ACC112 (cell line): ENCODE measurements around the gene FEZF2.

Experiments
- H2AFZ ChIP-seq: fragments of 200-600 bp; sonication (generic); one replicate; pipeline ENCODE4 v1.6.0; 2017; ENCODE audit warnings: antibody characterized with exemption, low read length; ENCODE audit not compliant: unreplicated experiment
- H3K27ac ChIP-seq: fragments of 200-600 bp; sonication (generic); 2 replicates; pipeline ENCODE4 v1.5.1; 2014; ENCODE audit warnings: low read depth, mild to moderate bottlenecking, antibody characterized with exemption, low read length, moderate library complexity
- H3K27me3 ChIP-seq: fragments of 200-600 bp; sonication (generic); 2 replicates; pipeline ENCODE4 v1.6.1; 2014; ENCODE audit warnings: mild to moderate bottlenecking, antibody characterized with exemption, low read length, moderate library complexity, mixed read lengths; ENCODE audit not compliant: insufficient read depth
- H3K36me3 ChIP-seq: fragments of 200-600 bp; sonication (generic); 2 replicates; pipeline ENCODE4 v1.6.1; 2016; ENCODE audit warnings: mild to moderate bottlenecking, antibody characterized with exemption, low read length, moderate library complexity, mixed read lengths; ENCODE audit not compliant: insufficient read depth
- H3K4me1 ChIP-seq: fragments of 200-600 bp; sonication (generic); one replicate; pipeline ENCODE4 v1.6.1; 2016; ENCODE audit warnings: low read length, mixed read lengths; ENCODE audit not compliant: insufficient read depth, unreplicated experiment, control insufficient read depth
- H3K4me3 ChIP-seq: fragments of 200-600 bp; sonication (generic); 2 replicates; pipeline ENCODE4 v1.5.1; 2014; ENCODE audit warnings: mild to moderate bottlenecking, low read depth, low read length
- H3K79me2 ChIP-seq: fragments of 200-600 bp; sonication (generic); one replicate; pipeline ENCODE4 v1.6.0; 2016; ENCODE audit warnings: low read length; ENCODE audit not compliant: control insufficient read depth, unreplicated experiment, insufficient read depth

Gene FEZF2

GRCh38 chr3:62392626-62393292, 19.4 kb upstream of the FEZF2 start:
- Histone ChIP-seq H3K36me3 (no peaks in the 10 kb centered on the region), H3K79me2 (no peaks in the 10 kb centered on the region), H3K27me3 (peaks cover 70% of the 10 kb centered on the region), H3K27ac (no peak overlapping the region), H2AFZ (no peak overlapping the region), H3K4me1 (no peaks in the 10 kb centered on the region), H3K4me3 (no peak overlapping the region)

GRCh38 chr3:62387251-62387650, 13.9 kb upstream of the FEZF2 start:
- Histone ChIP-seq H3K79me2 (no peaks in the 10 kb centered on the region), H3K4me1 (no peaks in the 10 kb centered on the region), H3K4me3 (no peak overlapping the region), H3K36me3 (no peaks in the 10 kb centered on the region), H3K27ac (no peak overlapping the region), H3K27me3 (peaks cover 64% of the 10 kb centered on the region), H2AFZ (no peak overlapping the region)

GRCh38 chr3:62379321-62379798, 6.0 kb upstream of the FEZF2 start:
- Histone ChIP-seq H3K36me3 (no peaks in the 10 kb centered on the region), H3K27ac (no peak overlapping the region), H3K4me1 (peaks cover 4% of the 10 kb centered on the region), H3K27me3 (peaks cover 88% of the 10 kb centered on the region), H3K4me3 (no peak overlapping the region), H3K79me2 (no peaks in the 10 kb centered on the region), H2AFZ (no peak overlapping the region)

GRCh38 chr3:62378921-62379320, 5.6 kb upstream of the FEZF2 start:
- Histone ChIP-seq H2AFZ (no peak overlapping the region), H3K4me1 (peaks cover 5% of the 10 kb centered on the region), H3K4me3 (no peak overlapping the region), H3K36me3 (no peaks in the 10 kb centered on the region), H3K27me3 (peaks cover 93% of the 10 kb centered on the region), H3K79me2 (no peaks in the 10 kb centered on the region), H3K27ac (no peak overlapping the region)

- no peaks in the 10 kb centered on the region for H3K79me2 ChIP-seq
- H3K4me1 ChIP-seq, result peaks cover 10% of the 10 kb centered on the region
- no peak overlapping the region for H3K27ac ChIP-seq
- H3K27me3 ChIP-seq, result peaks cover 98% of the 10 kb centered on the region
- H2AFZ ChIP-seq, result no peak overlapping the region
- no peak overlapping the region for H3K4me3 ChIP-seq
- no peaks in the 10 kb centered on the region for H3K36me3 ChIP-seq
These were observed 5.0 kb upstream of the FEZF2 start for GRCh38 chr3:62378311-62378789.

GRCh38 chr3:62376906-62377877, 3.8 kb upstream of the FEZF2 start:
- H2AFZ ChIP-seq, result no peak overlapping the region
- peaks cover 100% of the 10 kb centered on the region for H3K27me3 ChIP-seq
- H3K4me1 ChIP-seq, result peaks cover 10% of the 10 kb centered on the region
- H3K36me3 ChIP-seq, result no peaks in the 10 kb centered on the region
- no peaks in the 10 kb centered on the region for H3K79me2 ChIP-seq
- H3K27ac ChIP-seq, result no peak overlapping the region
- no peak overlapping the region for H3K4me3 ChIP-seq

- peaks cover 10% of the 10 kb centered on the region for H3K4me1 ChIP-seq
These were observed 3.0 kb upstream of the FEZF2 start for GRCh38 chr3:62376454-62376720.

GRCh38 chr3:62375655-62376453, 2.5 kb upstream of the FEZF2 start:
- H3K27ac ChIP-seq, result no peak overlapping the region
- no peaks in the 10 kb centered on the region for H3K79me2 ChIP-seq
- H3K4me1 ChIP-seq, result peaks cover 10% of the 10 kb centered on the region
- no peak overlapping the region for H3K4me3 ChIP-seq
- H3K27me3 ChIP-seq, result peaks cover 100% of the 10 kb centered on the region
- no peaks in the 10 kb centered on the region for H3K36me3 ChIP-seq
- no peak overlapping the region for H2AFZ ChIP-seq

More at GRCh38 chr3:62376454-62376720, 3.0 kb upstream of the FEZF2 start:
- H3K79me2 ChIP-seq, result no peaks in the 10 kb centered on the region
- no peak overlapping the region for H2AFZ ChIP-seq
- peaks cover 100% of the 10 kb centered on the region for H3K27me3 ChIP-seq
- no peaks in the 10 kb centered on the region for H3K36me3 ChIP-seq
- H3K27ac ChIP-seq, result no peak overlapping the region
- H3K4me3 ChIP-seq, result no peak overlapping the region

GRCh38 chr3:62374341-62375218, 1.2 kb upstream of the FEZF2 start:
- no peak overlapping the region for H3K27ac ChIP-seq
- no peaks in the 10 kb centered on the region for H3K36me3 ChIP-seq
- H3K27me3 ChIP-seq, result peaks cover 100% of the 10 kb centered on the region
- H3K79me2 ChIP-seq, result no peaks in the 10 kb centered on the region
- H3K4me3 ChIP-seq, result peak overlapping the region; percentile 73
- peaks cover 10% of the 10 kb centered on the region for H3K4me1 ChIP-seq
- H2AFZ ChIP-seq, result no peak overlapping the region
